H1 (cell line): Measurements from ENCODE around the gene DEFB126.

ENCODE experiments used
- CREB1 ChIP-seq: IDR thresholded peaks from 2 replicates; pipeline ENCODE4 v1.6.1; 2012; ENCODE audit warnings: inconsistent platforms
- CTCF ChIP-seq, 3 experiments: IDR thresholded peaks; 1 replicate in 2 of 3; 2 replicates in 1 of 3; pipeline versions ENCODE4 v1.5.1 to v1.6.1; 2011; ENCODE audit warnings: low read length in 3 of 3, mild to moderate bottlenecking in 3 of 3, inconsistent platforms in 2 of 3, low read depth in 1 of 3, moderate library complexity in 1 of 3; ENCODE audit not compliant: insufficient read depth in 1 of 3; ENCODE audit errors: control extremely low read depth in 1 of 3
- EP300 ChIP-seq, 2 experiments: IDR thresholded peaks; 1 replicate in 1 of 2; 2 replicates in 1 of 2; pipeline ENCODE4 v1.6.1; 2011 to 2012; ENCODE audit warnings: low read depth in 2 of 2, low read length in 2 of 2, mild to moderate bottlenecking in 2 of 2, borderline replicate concordance in 1 of 2, inconsistent platforms in 1 of 2, moderate library complexity in 1 of 2
- EZH2 ChIP-seq: fragments of 200-600 bp; sonication (generic); IDR thresholded peaks from 2 replicates; pipeline ENCODE4 v1.7.1; 2012; ENCODE audit warnings: low read depth, mild to moderate bottlenecking, moderate library complexity, low read length, inconsistent platforms; ENCODE audit not compliant: severe bottlenecking
- JUN ChIP-seq: IDR thresholded peaks from 2 replicates; pipeline ENCODE4 v1.6.1; 2011; ENCODE audit warnings: low read depth, mild to moderate bottlenecking, improper control_type of control experiment, low read length
- MAFK ChIP-seq: IDR thresholded peaks from 2 replicates; pipeline ENCODE4 v1.6.1; 2012; ENCODE audit warnings: low read depth, mild to moderate bottlenecking, improper control_type of control experiment, low read length
- POLR2A ChIP-seq, 2 experiments: IDR thresholded peaks; 1 replicate in 1 of 2; 2 replicates in 1 of 2; pipeline ENCODE4 v1.6.1; 2011; ENCODE audit warnings: low read depth in 2 of 2, low read length in 2 of 2, mild to moderate bottlenecking in 2 of 2; ENCODE audit errors: control extremely low read depth in 1 of 2
- RAD21 ChIP-seq, 2 experiments: IDR thresholded peaks in 1 of 2; conservative IDR thresholded peaks in 1 of 2; 2 replicates each; pipeline ENCODE4 v1.6.1; 2011; ENCODE audit warnings: low read depth in 2 of 2, low read length in 2 of 2, improper control_type of control experiment in 1 of 2, inconsistent platforms in 1 of 2, mild to moderate bottlenecking in 1 of 2, moderate library complexity in 1 of 2
- SIN3A ChIP-seq, 2 experiments: IDR thresholded peaks in 1 of 2; conservative IDR thresholded peaks in 1 of 2; 2 replicates each; pipeline ENCODE4 v1.6.1; 2011 to 2012; ENCODE audit warnings: low read length in 2 of 2, improper control_type of control experiment in 1 of 2, low read depth in 1 of 2, mild to moderate bottlenecking in 1 of 2
- YY1 ChIP-seq: IDR thresholded peaks from 2 replicates; pipeline ENCODE4 v1.6.1; 2011; ENCODE audit warnings: low read depth, mild to moderate bottlenecking, low read length
- TF ChIP-seq, protein P1 (sequence below): IDR thresholded peaks from 2 replicates; pipeline ENCODE4 v1.6.1; 2012; ENCODE audit warnings: inconsistent platforms

GRCh38 chr20:142290-142689, at the start of gene DEFB126:
- no peak for TF ChIP-seq CREB1
- TF ChIP-seq JUN, result no peak
- TF ChIP-seq CTCF (IDR thresholded peaks at IDR 0.05; ENCODE audit: control extremely low read depth in 1 of 3, insufficient read depth in 1 of 3, low read depth in 1 of 3, low read length in 3 of 3), result no peak
- no peak for TF ChIP-seq POLR2A (IDR thresholded peaks at IDR 0.05; ENCODE audit: control extremely low read depth in 1 of 2, low read depth in 2 of 2, low read length in 2 of 2)
- TF ChIP-seq EP300 (IDR thresholded peaks at IDR 0.05; ENCODE audit: borderline replicate concordance in 1 of 2, low read depth in 2 of 2, low read length in 2 of 2), result no peak
- TF ChIP-seq RAD21 (IDR thresholded peaks at IDR 0.05 in 1 of 2, conservative IDR thresholded peaks at IDR 0.05 in 1 of 2; ENCODE audit: low read depth in 2 of 2, low read length in 2 of 2), result no peak
- no peak for TF ChIP-seq EZH2
- no peak for TF ChIP-seq SIN3A (conservative IDR thresholded peaks at IDR 0.05 in 1 of 2, IDR thresholded peaks at IDR 0.05 in 1 of 2; ENCODE audit: low read depth in 1 of 2, low read length in 2 of 2)
- TF ChIP-seq, protein P1, sequence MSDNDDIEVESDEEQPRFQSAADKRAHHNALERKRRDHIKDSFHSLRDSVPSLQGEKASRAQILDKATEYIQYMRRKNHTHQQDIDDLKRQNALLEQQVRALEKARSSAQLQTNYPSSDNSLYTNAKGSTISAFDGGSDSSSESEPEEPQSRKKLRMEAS, result no peak
- TF ChIP-seq MAFK, result no peak
- no peak for TF ChIP-seq YY1
